T47D (cell line): ENCODE results near the gene CLDN11.
A peak's percentile ranks its signal among the peaks of the same experiment; 100 is the strongest.

Experiments
- DNase-seq, 2 experiments: peaks; one replicate each; pipeline versions ENCODE4 v3.0.0 to v3.0.0-alpha.2; 2011 to 2012; ENCODE audit warnings: low read depth in 1 of 2, low spot score in 1 of 2
- JUND ChIP-seq: IDR thresholded peaks from 2 replicates; pipeline ENCODE4 v1.6.1; 2012; ENCODE audit warnings: low read depth
- in situ Hi-C: cut with HindIII; loops from 2 replicates; pipeline ENCODE4 v1.10.0; 2016; ENCODE audit warnings: low sequenced_read_pairs, low pct_unique_long_range_greater_than_20kb

CLDN11 gene

DNA sequence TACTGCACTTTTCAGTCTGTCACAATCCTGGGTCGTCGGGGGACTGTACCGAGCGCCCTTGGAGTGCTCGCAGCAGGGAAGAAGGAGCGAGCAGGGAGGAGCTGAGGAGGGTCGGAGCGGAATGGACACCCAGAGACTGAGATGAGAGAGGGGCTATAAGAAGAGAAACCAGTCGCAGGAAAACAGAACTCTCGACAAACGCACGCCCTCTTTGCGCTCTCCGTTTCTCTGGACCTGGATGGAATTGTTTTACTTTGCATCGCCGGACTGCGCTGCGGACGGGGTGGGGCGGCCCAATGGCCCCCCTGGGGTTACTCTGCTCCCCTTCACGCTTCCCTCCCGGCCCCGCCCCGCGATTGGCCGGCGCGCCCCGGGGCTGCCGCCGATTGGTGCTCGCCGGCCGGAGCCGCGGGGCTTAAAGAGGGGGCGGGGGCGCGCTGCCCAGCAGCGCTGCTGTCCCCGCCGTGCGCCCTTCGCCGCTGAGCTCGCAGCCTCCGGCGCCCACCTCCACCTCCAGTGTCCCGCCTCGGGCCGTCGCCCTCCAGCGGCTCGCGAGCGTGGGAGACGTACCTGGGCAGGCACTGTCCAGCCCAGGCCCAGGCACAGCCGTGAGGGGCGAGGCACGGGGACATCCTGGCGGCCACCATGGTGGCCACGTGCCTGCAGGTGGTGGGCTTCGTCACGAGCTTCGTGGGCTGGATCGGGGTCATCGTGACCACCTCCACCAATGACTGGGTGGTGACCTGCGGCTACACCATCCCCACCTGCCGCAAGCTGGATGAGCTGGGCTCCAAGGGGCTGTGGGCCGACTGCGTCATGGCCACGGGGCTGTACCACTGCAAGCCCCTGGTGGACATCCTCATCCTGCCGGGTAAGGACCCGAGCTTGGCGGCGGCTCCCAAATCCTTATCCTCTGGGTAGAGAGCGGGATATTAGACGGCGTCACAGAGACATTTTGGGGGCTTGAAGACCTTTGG is at the start of gene CLDN11:
Gene CLDN11 (plus strand): TSS at position 447 of the 977 bp plus-strand sequence. CDS start 199 bp downstream, at position 646.
- no peak for TF ChIP-seq JUND
- in situ Hi-C loops: no loop called here
- no peak for DNase-seq

DNA sequence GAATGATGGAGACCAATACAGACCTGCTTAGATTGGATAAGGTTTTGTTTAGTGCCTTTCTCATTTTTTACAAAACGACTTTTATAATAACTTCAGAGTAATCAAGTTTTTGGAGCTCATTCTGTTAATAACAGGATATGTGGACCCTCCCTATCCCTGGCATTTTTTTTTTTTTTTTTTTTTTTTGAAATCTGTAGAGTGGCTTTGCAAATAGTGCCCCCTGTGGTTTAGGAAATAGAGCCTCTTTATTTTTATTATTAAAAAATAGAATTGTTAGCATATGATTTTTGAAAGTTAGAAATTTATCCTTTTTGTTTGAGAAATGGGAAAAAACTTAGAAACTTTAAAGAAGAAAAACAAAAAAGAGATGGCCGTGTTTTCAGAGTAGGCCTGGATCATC is 49.7 kb upstream of the CLDN11 start:
- in situ Hi-C loops: no loop called here
- TF ChIP-seq JUND: no peak
- no peak for DNase-seq

GRCh38 chr3:170372190-170372879 is 46.3 kb upstream of the CLDN11 start:
- no peak for TF ChIP-seq JUND
- no peak for DNase-seq
- in situ Hi-C loops: no loop called here

DNA sequence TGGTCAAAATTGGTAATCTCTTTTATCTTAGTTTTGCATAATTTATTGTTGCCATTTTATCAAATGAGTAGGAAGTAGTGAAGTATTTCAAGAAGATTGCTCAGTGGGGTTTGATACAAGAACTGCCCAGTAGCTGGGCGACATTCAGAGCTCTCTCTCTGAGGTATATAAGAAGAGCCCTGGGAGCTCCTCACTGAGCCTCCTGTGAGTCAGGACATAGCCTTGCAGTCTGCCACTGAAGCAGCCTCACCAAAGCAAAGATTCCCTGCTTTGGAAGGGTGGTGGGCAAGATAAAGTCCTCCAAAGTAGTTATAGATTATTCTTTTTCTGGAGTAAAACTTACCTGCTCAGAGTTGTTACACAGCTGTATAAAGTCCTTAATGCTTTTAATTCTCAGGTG is 35.1 kb upstream of the CLDN11 start:
- TF ChIP-seq JUND: no peak
- DNase-seq: no peak
- in situ Hi-C loops: no loop called here

- no peak for DNase-seq
- TF ChIP-seq JUND: no peak
- in situ Hi-C loops: no loop called here
Observed at GRCh38 chr3:170386468-170386867, 32.2 kb upstream of the CLDN11 start.

- no peak for TF ChIP-seq JUND
- in situ Hi-C loops: no loop called here
Observed at GRCh38 chr3:170387950-170388349, 30.7 kb upstream of the CLDN11 start.

GRCh38 chr3:170391108-170391507 is 27.6 kb upstream of the CLDN11 start:
- no peak for DNase-seq
- in situ Hi-C loops: no loop called here
- TF ChIP-seq JUND: no peak

More at GRCh38 chr3:170387950-170388349, 30.7 kb upstream of the CLDN11 start:
- peak in 1 of 2 experiments; percentile 30 for DNase-seq

GRCh38 chr3:170397685-170398084 is 21.0 kb upstream of the CLDN11 start:
- in situ Hi-C loops: no loop called here
- no peak for TF ChIP-seq JUND

GRCh38 chr3:170405101-170405500 is 13.6 kb upstream of the CLDN11 start:
- in situ Hi-C loops: no loop called here
- TF ChIP-seq JUND: no peak
- no peak for DNase-seq

More at GRCh38 chr3:170397685-170398084, 21.0 kb upstream of the CLDN11 start:
- no peak for DNase-seq

DNA sequence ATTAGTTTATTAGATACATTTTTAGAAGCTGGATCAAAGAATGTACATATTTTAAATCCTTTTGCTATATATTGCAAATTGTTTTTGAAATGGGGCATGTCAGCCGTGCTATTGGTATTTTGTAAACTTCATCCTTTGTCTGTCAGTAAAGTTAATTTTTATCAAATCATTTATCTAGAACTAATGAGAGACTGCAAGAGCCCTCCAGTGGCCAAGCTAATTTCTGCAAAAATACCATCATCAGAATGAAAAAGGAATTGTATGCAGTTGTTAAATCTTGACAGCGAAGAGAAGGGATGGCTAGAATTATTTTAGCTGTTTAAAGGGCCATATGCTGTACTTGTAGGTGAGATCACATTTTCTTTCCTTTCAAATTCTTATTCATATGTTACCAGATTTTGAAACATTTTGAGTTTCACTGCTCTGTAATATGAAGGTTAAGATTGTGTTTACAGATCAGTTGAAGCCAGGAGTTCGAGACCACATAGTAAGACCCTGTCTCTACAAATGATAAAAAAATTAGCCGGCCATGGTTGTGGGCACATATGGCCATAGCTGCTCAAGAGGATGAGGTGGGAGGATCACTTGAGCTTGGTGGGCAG is 8.1 kb upstream of the CLDN11 start:
- DNase-seq: peak in 1 of 2 experiments; percentile 68
- in situ Hi-C loops: no loop called here
- TF ChIP-seq JUND: no peak

DNA sequence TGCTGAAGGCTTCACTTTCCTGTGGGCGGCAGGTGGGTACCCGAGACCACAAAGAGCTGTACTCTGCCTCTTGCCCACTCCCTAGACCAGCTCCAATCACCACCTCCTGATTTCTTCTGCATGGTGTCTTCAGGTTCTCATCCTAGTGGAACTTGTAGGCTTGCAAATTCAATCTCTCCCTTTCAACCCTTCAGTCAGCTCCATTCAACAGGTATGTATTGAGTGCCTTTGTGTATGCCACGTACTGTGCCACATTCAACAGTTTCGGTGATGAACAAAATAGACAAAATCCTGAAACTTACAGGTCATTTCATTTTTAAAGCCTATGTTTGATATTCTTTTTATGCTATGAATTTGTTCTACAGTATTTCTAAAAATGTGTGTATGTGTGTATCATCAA is 5.4 kb upstream of the CLDN11 start:
- no peak for TF ChIP-seq JUND
- DNase-seq: no peak
- in situ Hi-C loops: no loop called here

DNA sequence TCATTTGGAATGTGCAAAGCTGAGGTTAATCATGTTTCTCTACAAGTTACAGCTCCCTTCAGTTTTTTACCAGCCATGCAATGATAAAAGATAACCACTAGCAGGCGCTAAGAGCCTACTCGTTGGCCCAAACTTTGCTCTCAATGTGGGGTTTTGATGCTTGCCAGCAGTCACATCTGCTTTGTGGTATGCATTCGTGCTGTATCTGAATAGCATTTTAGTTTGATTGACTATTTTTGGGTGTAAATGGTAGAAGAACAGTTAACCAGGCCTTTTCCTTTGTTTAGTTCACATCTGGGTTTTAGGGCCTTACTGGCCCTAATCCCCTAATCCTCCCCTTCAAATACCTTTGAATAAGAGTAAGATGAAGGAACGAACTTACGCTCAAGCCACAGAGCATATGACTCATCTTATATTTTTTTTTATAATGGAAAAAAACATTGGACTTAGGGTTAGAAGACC is 4.4 kb upstream of the CLDN11 start:
- in situ Hi-C loops: no loop called here
- peak; percentile 88 to 89 for DNase-seq

More for the DNA sequence above, 4.4 kb upstream of the CLDN11 start:
- no peak for TF ChIP-seq JUND
